ENCODE data around the gene CASP12.
"Not testable (repeated sequence)": the region's sequence is repeated elsewhere in the genome, so short reads cannot be mapped to it uniquely, and the experiment has no call there.

The CASP12 gene

GRCh38 chr11:104897891-104898684 is at the start of gene CASP12:
TSS of gene CASP12 (minus strand) at chr11:104898460.
- DNase-seq (ENCODE audit: low read depth) = no peak

GRCh38 chr11:104946907-104947306 is 48.6 kb upstream of the CASP12 start:
- no peak for DNase-seq (ENCODE audit: low read depth)

DNA sequence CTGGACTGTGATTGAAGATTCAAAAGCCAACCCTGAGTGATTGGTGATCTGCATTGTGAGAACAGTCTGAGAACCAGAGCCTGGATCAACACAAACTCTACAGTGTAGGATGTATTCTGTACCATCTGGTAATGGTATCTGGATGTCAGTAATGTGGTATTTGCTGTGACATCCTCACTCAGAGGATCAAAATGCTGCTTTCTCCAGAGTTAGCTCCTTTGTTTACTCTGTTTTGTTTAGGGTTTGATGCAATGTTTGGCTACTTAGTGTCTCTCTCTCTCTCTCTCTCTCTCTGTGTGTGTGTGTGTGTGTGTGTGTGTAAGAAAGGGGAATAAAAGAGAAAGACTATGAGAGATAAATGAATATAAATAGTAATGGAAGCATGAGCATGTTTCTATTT is 45.8 kb upstream of the CASP12 start:
- no peak for DNase-seq (ENCODE audit: low read depth)

- no peak for DNase-seq (ENCODE audit: low read depth)
Measured at GRCh38 chr11:104943561-104943960, 45.3 kb upstream of the CASP12 start.

DNA sequence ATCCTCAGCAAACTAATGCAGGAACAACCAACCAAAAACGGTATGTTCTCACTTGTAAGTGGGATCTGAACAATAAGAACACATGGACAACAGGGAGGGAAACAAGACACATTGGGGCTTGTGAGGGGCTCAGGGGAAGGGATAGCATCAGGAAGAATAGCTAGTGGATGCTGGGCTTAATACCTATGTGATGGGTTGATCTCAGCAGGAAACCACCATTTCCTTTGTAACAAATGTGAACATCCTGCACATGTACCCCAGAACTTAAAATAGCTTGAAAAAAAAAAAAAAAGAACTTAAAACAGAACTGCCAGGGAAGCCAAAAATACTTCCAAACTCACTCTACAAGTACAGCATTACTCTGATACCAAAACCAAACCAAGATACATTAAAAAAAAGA is 36.3 kb upstream of the CASP12 start:
- DNase-seq (ENCODE audit: low read depth) = no peak

DNA sequence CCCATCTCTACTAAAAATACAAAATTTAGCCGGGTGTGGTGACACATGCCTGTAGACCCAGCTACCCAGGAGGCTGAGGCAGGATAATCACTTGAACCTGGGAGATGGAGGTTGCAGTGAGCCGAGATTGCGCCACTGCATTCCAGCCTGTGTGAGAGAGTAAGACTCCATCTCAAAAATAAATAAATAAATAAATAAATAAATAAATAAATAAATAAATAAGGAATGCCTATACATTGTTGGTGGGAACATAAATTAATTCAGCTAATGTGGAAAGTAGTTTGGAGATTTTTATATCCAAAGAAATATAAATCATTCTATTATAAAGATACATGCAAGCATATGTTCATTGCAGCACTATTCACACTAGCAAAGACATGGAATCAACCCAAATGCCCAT is 35.8 kb upstream of the CASP12 start:
- not testable (repeated sequence) for DNase-seq (ENCODE audit: low read depth)

DNA sequence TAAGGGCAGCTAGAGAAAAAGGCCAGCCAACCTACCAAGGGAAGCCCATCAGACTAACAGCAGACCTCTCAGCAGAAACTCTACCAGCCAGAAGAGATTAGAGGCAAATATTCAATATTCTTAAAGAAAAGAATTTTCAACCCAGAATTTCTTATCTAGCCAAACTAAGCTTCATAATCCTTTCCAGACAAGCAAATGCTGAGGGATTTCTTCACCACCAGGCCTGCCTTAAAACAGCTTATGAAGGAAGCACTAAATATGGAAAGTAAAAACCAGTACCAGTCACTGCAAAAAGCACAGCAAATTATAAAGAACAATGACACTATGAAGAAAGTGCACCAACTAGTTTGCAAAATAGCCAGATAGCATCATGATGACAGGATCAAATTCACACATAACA is 30.6 kb upstream of the CASP12 start:
- DNase-seq (ENCODE audit: low read depth) = no peak

GRCh38 chr11:104926771-104927611 is 28.7 kb upstream of the CASP12 start:
- DNase-seq (ENCODE audit: low read depth) = no peak

DNA sequence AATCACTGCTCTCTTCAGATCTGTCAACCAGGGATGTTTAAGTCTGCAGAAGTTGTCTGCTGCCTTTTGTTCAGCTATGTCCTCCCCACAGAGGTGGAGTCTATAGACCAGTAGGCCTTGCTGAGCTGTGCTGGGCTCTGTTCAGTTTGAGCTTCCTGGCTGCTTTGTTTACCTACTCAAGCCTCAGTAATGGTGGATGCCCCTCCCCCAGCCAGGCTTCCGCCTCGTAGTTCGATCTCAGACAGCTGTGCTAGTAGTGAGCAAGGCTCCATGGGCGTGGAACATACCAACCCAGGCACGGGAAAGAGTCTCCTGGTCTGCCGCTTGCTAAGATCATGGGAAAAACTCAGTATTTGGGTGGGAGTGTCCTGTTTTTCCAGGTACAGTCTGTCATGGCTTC is 27.6 kb upstream of the CASP12 start:
- no peak for DNase-seq (ENCODE audit: low read depth)

DNA sequence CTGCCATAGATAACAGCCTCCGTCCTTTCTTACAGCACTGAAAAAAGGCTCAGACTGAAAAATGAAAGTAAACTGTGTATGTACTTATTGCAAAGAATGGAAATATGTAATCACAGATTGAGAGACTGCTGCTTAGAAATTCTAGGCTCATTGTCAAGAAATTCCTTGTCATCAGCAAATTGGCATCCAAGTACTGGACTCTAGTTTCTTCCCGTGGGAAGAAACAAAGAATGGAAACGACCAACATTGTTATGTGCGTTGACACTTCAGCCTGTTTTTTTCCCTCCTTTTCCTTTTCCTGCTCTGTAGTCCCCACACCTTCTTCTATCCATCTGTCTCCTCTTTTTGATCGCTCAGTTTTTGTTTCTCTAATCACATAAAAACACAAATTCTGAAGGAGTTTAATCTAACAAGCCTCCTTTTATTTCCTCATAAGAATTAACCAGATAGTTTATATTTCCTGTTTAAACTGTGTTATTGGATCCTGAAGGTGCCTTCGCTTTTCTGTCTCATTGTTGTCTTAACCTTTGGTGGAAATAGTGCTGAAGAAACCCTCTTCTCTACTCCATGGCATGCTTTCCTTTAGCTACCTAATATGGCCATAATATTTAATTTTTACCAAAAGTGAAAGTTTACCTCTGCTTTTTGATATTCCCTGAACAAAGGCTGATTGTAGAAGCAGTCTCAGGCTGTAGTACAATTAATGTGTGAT is 20.0 kb upstream of the CASP12 start:
- DNase-seq (ENCODE audit: low read depth) = no peak

DNA sequence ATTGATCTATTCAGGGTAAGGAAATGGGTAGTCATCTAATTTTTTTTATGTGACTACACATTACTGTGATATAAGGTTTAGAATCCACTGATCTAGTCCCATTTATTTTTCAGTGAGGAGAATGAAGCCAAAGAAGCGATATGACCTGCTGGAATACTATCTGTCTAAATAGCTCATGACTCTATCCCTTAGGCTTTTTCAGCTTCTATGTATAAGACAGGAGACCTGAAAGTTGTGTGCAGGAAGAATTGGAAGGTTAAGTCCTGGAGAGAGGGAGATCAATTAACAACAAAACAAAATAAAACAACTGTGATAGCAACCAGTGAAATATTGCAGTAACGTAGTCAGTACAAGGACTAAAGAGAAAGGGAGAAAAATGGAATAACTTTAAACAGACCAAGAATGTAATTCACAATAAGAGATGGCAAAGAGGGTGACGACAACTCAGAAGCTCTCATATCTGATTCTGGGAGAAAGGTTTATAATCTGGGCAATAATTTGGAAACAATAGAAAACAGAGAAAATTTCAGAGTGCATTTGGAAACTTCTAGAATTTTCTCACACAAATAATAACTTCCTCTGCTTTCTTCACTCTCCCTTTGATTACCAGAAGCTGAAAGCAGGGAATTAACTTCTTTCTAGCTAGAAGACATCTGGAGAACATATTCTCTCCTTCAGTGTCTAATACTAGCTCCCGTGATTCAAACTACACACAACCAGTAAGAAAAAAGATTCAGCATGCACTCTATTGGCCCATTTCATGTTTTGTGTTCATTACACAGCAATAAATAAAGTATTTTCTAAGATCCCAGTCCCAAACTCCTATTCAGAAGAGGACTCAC is 19.2 kb upstream of the CASP12 start:
- no peak for DNase-seq (ENCODE audit: low read depth)

GRCh38 chr11:104916442-104916841 is 18.2 kb upstream of the CASP12 start:
- no peak for DNase-seq (ENCODE audit: low read depth)

DNA sequence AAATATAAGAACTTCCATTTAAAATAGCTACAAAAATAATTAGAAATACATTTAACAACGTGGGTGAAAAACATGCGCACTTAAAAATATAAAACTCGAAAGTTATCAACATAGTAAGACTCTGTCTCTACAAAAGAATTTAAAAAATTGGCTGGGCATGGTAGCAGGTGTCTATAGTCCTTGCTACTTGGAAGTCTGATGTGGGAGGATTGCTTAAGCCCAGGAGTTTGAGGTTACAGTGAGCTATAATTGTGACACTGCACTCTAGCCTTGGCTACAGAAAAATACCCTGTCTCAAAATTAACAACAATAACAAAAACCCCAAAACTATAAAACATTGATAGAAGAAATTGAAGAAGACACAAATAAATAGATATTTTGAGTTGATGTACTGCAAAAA is 13.8 kb upstream of the CASP12 start:
- no peak for DNase-seq (ENCODE audit: low read depth)

GRCh38 chr11:104908186-104908531 is 9.9 kb upstream of the CASP12 start:
- DNase-seq (ENCODE audit: low read depth) = no peak

GRCh38 chr11:104907521-104908185 is 9.4 kb upstream of the CASP12 start:
- no peak for DNase-seq (ENCODE audit: low read depth)

- no peak for DNase-seq (ENCODE audit: low read depth)
Measured at GRCh38 chr11:104905271-104905670, 7.0 kb upstream of the CASP12 start.

- DNase-seq (ENCODE audit: low read depth) = no peak
Measured at GRCh38 chr11:104899226-104899625, 966 bp upstream of the CASP12 start.

DNA sequence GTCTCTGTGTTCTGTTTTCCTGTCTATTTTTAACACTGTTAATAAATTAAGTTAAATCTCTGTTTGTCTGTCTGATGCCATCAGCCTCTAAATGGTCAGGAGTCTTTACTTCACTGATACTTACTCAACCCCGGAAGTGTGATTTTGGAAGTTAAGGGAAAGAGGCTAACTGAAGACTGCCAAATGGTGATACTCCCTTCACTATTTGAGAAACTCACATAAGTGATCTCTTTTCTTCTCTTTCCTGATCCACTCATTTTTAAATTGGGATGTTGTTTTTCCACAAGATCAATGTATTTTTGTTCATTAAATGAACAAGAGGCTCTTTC is 389 bp upstream of the CASP12 start:
- no peak for DNase-seq (ENCODE audit: low read depth)

DNA sequence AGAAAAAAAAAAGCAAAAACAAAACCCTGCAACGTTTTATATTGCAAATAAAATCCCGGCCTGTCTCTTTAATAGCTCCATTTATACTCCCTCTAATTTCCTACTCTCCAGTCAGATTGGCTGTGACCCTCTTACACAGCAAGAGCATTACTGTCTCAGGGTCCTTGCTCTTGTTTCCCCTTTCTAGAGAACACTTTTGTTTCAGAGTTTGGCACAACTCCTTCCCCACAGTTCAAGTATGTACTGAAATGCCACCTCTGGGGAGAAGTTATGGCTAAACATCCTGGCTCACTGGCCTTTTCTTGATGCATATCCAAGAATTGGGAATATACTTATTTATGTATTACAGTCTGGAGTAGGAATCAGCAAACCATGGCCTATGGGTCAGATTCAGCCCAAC is 2.6 kb downstream of the CASP12 start:
- DNase-seq (ENCODE audit: low read depth) = no peak

GRCh38 chr11:104893876-104894275 is 4.4 kb downstream of the CASP12 start:
- no peak for DNase-seq (ENCODE audit: low read depth)

DNA sequence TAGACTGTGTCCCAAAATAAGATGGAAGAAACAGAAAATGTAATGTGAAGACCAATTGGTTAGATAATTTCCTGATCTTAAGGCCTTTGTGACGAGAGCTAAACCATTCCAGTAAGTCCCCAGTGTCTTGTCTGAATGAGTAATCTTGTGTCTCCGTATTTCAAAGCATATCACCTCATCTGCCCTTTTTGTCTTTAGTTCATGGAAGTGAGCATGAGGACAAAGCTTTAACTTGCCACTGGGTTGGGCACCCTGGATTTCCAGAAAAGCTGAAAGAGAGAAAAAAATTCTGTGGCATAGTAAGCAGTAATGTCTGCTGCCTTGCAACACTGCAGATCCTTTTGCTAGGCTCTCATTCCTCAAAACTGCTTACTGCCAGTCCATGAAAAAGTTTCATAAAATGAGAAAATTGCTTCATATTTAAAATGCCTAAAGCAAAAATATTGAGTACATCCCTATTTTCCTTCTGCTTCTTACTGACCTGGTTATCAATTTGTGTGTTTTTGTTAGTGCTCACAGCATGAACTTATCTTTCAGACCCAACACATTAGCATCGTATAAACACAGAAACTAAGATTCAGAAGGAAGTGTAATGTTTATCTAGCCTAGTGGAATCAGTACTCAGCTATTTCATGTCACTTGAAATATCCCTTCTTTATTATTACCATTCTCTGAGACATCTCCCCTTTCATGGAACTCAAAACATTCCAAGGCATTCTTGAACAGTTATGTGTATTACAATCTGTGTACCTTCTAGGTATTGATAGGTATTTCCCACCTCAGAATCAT is 5.3 kb downstream of the CASP12 start:
- DNase-seq (ENCODE audit: low read depth) = no peak

Data from activated T-cell treated with anti-CD3 and anti-CD28 coated beads for 48 hours (primary cell).